Measurements from ENCODE around the gene SORCS3.

SORCS3 gene

GRCh38 chr10:105284476-105285215 is 643.6 kb downstream of the SORCS3 start:
- H3K27ac ChIP-seq, result no peak overlapping the region
- no peak for TF ChIP-seq ZFX (IDR thresholded peaks at IDR 0.05)
- TF ChIP-seq CTCF (conservative IDR thresholded peaks at IDR 0.05), result no peak

- H3K27ac ChIP-seq, result no peak overlapping the region
- TF ChIP-seq CTCF (conservative IDR thresholded peaks at IDR 0.05) (no peak), ZFX (IDR thresholded peaks at IDR 0.05) (no peak)
These were observed 646.9 kb downstream of the SORCS3 start for GRCh38 chr10:105288026-105288425.

GRCh38 chr10:105288613-105289012 is 647.5 kb downstream of the SORCS3 start:
- no peak overlapping the region for H3K27ac ChIP-seq
- TF ChIP-seq CTCF (conservative IDR thresholded peaks at IDR 0.05), result no peak
- TF ChIP-seq ZFX (IDR thresholded peaks at IDR 0.05), result no peak

- TF ChIP-seq CTCF (conservative IDR thresholded peaks at IDR 0.05) (no peak), ZFX (IDR thresholded peaks at IDR 0.05) (no peak)
- no peak overlapping the region for H3K27ac ChIP-seq
These were observed 650.5 kb downstream of the SORCS3 start for GRCh38 chr10:105291571-105291970.

- H3K27ac ChIP-seq, result no peak overlapping the region
- TF ChIP-seq ZFX (IDR thresholded peaks at IDR 0.05), result no peak
- TF ChIP-seq CTCF (conservative IDR thresholded peaks at IDR 0.05), result no peak
These were observed 651.1 kb downstream of the SORCS3 start for GRCh38 chr10:105292236-105292635.

Measured in C4-2B (cell line).